ENCODE results near the gene MAST4. TPM values are rescaled to one million over a fixed set of nuclear protein-coding genes. Genes with fewer than 3 reads are reported as not detected.

MAST4 gene
- polyA plus RNA-seq, 1 experiment: 4.0 TPM

DNA sequence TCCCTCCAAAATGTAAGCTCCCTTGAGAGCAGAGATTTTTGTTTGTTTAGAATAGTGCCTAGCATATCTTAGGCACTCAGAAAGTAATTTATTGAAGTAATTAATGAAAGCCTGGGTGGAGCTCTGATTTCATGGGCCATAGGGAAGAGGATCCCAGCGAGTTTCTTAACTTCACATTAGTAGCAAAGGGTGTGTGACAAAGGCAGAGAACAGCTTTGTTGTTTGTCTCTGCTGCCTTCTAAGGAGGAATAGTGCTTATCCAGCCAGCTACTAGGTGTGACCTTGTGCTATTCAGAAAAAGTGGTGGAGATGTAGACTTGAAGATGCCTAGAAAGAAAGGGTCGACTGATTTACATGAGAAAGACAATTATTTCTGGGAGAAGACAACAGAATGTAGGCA lies 451.4 kb downstream of the MAST4 start:
- Histone ChIP-seq H3K4me3 (ENCODE audit: low read depth, low read length) (no peak overlapping the region), H3K36me3 (ENCODE audit: control insufficient read depth, insufficient read depth, low read length) (no peaks in the 10 kb centered on the region), H3K27me3 (ENCODE audit: control insufficient read depth, insufficient read depth, low read length) (no peaks in the 10 kb centered on the region)
- TF ChIP-seq, protein P1, sequence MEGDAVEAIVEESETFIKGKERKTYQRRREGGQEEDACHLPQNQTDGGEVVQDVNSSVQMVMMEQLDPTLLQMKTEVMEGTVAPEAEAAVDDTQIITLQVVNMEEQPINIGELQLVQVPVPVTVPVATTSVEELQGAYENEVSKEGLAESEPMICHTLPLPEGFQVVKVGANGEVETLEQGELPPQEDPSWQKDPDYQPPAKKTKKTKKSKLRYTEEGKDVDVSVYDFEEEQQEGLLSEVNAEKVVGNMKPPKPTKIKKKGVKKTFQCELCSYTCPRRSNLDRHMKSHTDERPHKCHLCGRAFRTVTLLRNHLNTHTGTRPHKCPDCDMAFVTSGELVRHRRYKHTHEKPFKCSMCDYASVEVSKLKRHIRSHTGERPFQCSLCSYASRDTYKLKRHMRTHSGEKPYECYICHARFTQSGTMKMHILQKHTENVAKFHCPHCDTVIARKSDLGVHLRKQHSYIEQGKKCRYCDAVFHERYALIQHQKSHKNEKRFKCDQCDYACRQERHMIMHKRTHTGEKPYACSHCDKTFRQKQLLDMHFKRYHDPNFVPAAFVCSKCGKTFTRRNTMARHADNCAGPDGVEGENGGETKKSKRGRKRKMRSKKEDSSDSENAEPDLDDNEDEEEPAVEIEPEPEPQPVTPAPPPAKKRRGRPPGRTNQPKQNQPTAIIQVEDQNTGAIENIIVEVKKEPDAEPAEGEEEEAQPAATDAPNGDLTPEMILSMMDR (IDR thresholded peaks at IDR 0.05; ENCODE audit: insufficient read depth, low read depth, low read length): no peak
- POLR2A ChIA-PET: no interaction called here
- CTCF ChIA-PET: interaction anchor here (0.8 kb wide), 1 partner anchor 9 kb away, joined by 3 read pairs; no protein-coding TSS in a partner anchor
- no peak for DNase-seq (ENCODE audit: low read depth)

DNA sequence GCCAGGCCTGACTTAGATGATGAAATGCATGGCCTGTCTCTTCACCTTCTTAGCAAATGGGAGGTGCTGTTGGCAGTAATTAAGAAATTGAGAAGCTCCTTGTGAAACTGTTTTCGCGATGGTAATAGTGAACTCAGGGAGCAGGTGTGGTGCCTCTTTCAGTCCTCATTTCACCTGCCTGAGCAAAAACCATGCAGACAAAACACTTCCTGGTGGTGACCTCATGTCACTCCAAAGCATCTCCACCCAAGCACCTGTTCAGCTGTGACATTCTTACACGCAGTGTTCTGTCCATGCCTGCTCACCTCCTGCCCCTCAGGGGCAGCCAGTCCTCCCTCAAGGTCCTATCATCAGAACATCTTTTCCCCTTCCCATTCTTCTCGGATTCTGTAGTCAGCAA lies 453.9 kb downstream of the MAST4 start:
- TF ChIP-seq, protein P1 (IDR thresholded peaks at IDR 0.05; ENCODE audit: insufficient read depth, low read depth, low read length): no peak
- DNase-seq (ENCODE audit: low read depth): no peak
- H3K27me3 ChIP-seq (ENCODE audit: control insufficient read depth, insufficient read depth, low read length): no peaks in the 10 kb centered on the region
- POLR2A ChIA-PET: no interaction called here
- H3K36me3 ChIP-seq (ENCODE audit: control insufficient read depth, insufficient read depth, low read length): no peaks in the 10 kb centered on the region
- CTCF ChIA-PET: interaction anchor here (0.9 to 1.0 kb wide), 2 partner anchors 15 to 28 kb away, joined by 4 read pairs; no protein-coding TSS in a partner anchor
- H3K4me3 ChIP-seq (ENCODE audit: low read depth, low read length): no peak overlapping the region

GRCh38 chr5:67050635-67051034 lies 454.4 kb downstream of the MAST4 start:
- TF ChIP-seq, protein P1 (IDR thresholded peaks at IDR 0.05; ENCODE audit: insufficient read depth, low read depth, low read length): no peak
- no peaks in the 10 kb centered on the region for H3K27me3 ChIP-seq (ENCODE audit: control insufficient read depth, insufficient read depth, low read length)
- POLR2A ChIA-PET: no interaction called here
- DNase-seq (ENCODE audit: low read depth): no peak
- CTCF ChIA-PET: interaction anchor here (1.0 kb wide), 2 partner anchors 28 to 88 kb away, joined by 3 to 4 read pairs; no protein-coding TSS in a partner anchor
- no peak overlapping the region for H3K4me3 ChIP-seq (ENCODE audit: low read depth, low read length)
- H3K36me3 ChIP-seq (ENCODE audit: control insufficient read depth, insufficient read depth, low read length): no peaks in the 10 kb centered on the region

DNA sequence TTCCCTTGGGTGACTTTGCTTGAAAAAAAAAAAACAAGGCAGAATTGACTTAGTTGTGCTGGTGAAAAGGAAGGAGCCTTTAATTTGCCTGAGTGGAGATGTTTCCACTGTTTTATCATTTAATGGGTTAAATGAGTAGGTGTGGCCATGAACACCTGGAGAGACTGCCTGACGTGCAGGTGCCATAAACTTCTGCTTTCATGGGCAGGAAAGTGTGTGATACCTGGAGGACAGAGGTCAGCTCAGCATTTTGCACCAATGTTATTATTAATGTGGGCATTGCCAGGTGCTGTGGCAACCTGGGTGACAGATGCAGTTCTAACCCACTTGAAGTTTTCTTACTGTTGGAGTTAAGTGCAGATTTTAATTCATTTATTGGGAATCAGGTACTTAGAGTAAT lies 455.0 kb downstream of the MAST4 start:
- Histone ChIP-seq H3K36me3 (ENCODE audit: control insufficient read depth, insufficient read depth, low read length) (no peaks in the 10 kb centered on the region), H3K27me3 (ENCODE audit: control insufficient read depth, insufficient read depth, low read length) (no peaks in the 10 kb centered on the region), H3K4me3 (ENCODE audit: low read depth, low read length) (no peak overlapping the region)
- DNase-seq (ENCODE audit: low read depth): no peak
- ChIA-PET CTCF (interaction anchor here (1.0 kb wide), 1 partner anchor 89 kb away, joined by 3 read pairs; no protein-coding TSS in a partner anchor), POLR2A (no interaction called here)
- TF ChIP-seq, protein P1 (IDR thresholded peaks at IDR 0.05; ENCODE audit: insufficient read depth, low read depth, low read length): no peak

DNA sequence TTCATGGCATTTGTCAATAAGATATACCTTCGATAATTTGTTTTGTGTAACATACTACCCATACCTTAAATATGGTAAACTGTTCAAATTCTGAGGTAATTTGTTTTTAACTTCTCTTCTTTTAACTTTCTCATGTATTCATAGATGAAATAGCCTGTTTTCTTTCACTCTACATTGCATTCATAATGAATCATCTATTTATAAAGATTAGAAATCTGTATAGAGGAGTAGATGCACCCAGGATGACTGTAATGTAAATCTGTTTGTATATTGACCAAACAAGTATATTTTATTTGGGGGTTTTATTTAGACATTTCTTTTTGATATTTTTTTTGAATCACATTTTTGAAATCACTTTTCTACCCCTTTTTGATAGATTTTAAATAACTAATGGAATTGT lies 455.8 kb downstream of the MAST4 start:
- ChIA-PET CTCF (no interaction called here), POLR2A (no interaction called here)
- no peaks in the 10 kb centered on the region for H3K27me3 ChIP-seq (ENCODE audit: control insufficient read depth, insufficient read depth, low read length)
- no peak overlapping the region for H3K4me3 ChIP-seq (ENCODE audit: low read depth, low read length)
- DNase-seq (ENCODE audit: low read depth): no peak
- no peaks in the 10 kb centered on the region for H3K36me3 ChIP-seq (ENCODE audit: control insufficient read depth, insufficient read depth, low read length)
- TF ChIP-seq, protein P1 (IDR thresholded peaks at IDR 0.05; ENCODE audit: insufficient read depth, low read depth, low read length): no peak

Measured in BJ (cell line).